ENCODE results near the gene PHOX2B.

PHOX2B gene

DNA sequence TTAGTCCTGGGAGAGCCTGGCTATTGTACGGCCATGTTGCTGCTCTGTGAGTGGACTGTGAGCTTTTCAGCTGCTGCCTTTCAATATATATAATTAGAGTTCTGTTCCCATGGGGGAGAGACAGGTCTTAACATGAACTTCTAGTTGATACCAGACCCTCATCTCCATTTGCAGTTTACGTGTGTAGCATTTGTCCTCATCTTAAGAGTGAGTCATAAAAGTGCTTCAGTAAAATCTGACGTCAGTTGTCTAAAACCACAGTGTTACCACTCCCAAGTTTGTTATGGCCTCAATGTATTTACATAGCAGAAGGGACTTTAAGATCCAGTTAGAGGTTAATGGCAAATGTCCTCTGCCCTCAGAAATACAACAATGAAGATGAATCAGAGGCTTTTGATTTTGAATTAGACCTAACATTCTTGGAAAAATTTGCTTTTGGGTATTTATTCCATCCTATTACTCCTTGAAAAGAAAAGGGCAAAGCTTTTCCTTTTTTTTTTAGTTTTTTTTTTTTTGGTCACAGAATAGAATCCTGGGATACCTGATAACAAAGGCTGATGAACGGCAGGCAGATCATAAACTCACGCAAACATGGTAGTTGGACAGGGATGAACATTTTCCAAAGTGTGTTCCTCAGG, 38.6 kb downstream of the PHOX2B start:
- Mint-ChIP-seq H3K4me3 (no peak overlapping the region), H3K36me3 (ENCODE audit: low read depth) (no peaks in the 10 kb centered on the region)

DNA sequence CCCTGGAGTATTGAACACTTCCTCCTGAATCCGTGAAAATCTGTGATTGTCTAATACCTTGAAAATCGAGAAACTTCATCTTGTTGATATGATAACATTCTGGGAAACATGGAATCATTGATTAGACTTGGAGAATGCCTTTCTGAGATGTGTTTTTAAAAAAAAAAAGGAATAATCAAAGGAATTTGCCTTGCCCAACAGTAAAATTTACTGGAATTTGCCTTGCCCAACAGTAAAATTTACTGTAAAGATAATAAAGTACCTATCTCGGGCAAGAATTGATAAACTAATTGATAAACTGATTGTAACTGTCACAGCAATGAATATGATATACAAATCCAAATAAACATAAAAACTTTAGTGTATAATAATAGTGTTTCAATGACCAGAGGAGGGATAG, 44.7 kb downstream of the PHOX2B start:
- no peak overlapping the region for H3K4me3 Mint-ChIP-seq
- no peaks in the 10 kb centered on the region for H3K36me3 Mint-ChIP-seq (ENCODE audit: low read depth)
- H3K9me3 Mint-ChIP-seq, result no peaks in the 10 kb centered on the region
- H3K27me3 Mint-ChIP-seq, result peaks cover 4% of the 10 kb centered on the region
- H3K4me1 Mint-ChIP-seq (ENCODE audit: low read depth), result no peaks in the 10 kb centered on the region
- no peak overlapping the region for H3K27ac Mint-ChIP-seq

More for the DNA sequence above, 38.6 kb downstream of the PHOX2B start:
- Mint-ChIP-seq H3K27me3 (peaks cover 3% of the 10 kb centered on the region), H3K27ac (no peak overlapping the region), H3K4me1 (ENCODE audit: low read depth) (no peaks in the 10 kb centered on the region), H3K9me3 (no peaks in the 10 kb centered on the region)

DNA sequence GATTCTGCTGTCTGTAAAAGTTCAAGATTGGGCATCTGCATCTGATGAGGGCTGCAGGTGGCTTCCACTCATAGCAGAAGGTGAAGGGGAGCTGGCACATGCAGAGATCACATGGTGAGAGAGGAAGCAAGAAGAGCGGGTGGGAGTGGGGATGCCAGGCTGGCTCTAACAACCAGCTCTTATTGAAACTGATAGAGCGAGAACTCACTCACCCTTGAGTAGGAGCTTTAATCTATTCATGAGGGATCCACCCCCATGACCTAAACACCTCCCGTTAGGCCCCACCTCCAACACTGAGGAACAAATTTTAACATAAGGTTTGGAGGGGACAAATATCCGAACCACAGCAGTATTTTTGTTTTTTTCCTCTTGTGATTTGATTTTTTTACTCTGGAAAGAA, 45.8 kb downstream of the PHOX2B start:
- Mint-ChIP-seq H3K27ac (no peak overlapping the region), H3K4me1 (ENCODE audit: low read depth) (no peaks in the 10 kb centered on the region), H3K9me3 (no peaks in the 10 kb centered on the region), H3K27me3 (peaks cover 10% of the 10 kb centered on the region), H3K36me3 (ENCODE audit: low read depth) (no peaks in the 10 kb centered on the region), H3K4me3 (no peak overlapping the region)

DNA sequence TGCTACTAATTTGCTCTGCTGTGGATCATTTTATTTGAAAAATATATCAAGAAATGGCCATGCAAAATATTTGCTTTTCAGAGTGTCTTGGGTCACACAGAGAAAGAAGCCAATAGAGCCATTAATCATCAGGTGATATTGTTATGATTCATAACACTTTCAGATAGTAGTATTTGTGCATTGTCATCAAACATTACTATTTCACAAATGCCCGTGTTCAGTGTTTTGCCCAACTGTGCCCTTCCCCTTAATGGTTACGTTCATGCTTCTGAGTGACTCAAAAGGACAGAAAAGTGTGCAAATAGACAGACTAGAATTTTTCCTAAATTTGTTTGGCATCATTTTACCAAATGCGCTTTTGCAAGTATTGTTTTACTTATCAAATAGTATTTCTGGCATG, 46.5 kb downstream of the PHOX2B start:
- Mint-ChIP-seq H3K4me3 (no peak overlapping the region), H3K9me3 (no peaks in the 10 kb centered on the region), H3K4me1 (ENCODE audit: low read depth) (no peaks in the 10 kb centered on the region), H3K27me3 (peaks cover 10% of the 10 kb centered on the region), H3K36me3 (ENCODE audit: low read depth) (no peaks in the 10 kb centered on the region), H3K27ac (no peak overlapping the region)

DNA sequence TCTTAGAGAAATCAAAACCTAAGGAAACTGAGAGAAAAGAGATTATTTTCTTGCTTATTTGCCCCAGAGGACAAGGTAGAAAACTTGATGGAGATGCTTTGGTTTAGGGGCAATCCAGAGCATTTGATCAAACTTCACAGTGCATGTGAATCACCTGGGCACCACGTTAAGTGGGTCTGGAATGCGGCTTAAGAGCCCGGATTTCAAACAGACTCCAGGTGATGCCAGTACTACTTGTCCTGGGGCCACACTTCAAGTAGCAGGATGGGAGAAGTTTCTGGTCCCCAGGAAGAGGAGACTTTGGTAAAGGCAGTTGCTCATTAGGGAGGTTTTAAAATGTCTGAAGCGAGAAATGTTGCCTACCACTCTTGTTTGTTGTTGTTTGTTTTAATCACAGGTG, 51.8 kb downstream of the PHOX2B start:
- no peaks in the 10 kb centered on the region for H3K4me1 Mint-ChIP-seq (ENCODE audit: low read depth)
- no peak overlapping the region for H3K4me3 Mint-ChIP-seq

DNA sequence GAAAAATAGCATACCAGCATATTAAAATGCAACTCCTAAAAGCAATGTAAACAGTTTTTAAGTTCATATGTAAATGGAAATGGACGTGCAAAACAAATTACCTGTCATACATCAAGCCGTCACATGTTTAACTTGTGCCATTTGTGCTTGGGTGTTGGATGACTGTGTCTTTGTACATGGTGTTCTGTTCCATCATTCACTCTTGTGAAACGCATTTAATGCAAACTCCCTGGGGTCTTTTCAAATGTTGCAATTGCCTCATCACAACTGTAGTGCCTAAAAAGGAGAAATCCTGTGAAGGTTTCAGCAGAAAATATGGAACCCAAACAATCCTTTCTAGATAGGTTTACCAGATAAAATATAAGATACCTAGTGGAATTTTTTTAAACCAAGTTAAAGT, 52.4 kb downstream of the PHOX2B start:
- Mint-ChIP-seq H3K9me3 (no peaks in the 10 kb centered on the region), H3K4me1 (ENCODE audit: low read depth) (no peaks in the 10 kb centered on the region), H3K4me3 (no peak overlapping the region), H3K27me3 (peaks cover 6% of the 10 kb centered on the region), H3K36me3 (ENCODE audit: low read depth) (no peaks in the 10 kb centered on the region), H3K27ac (no peak overlapping the region)

More for the DNA sequence above, 51.8 kb downstream of the PHOX2B start:
- Mint-ChIP-seq H3K27me3 (peaks cover 7% of the 10 kb centered on the region), H3K36me3 (ENCODE audit: low read depth) (no peaks in the 10 kb centered on the region), H3K27ac (no peak overlapping the region), H3K9me3 (no peaks in the 10 kb centered on the region)
